Keratinocyte (primary cell): Measurements from ENCODE around the gene IP6K2. TPM values are rescaled to one million over a fixed set of nuclear protein-coding genes. Genes with fewer than 3 reads are reported as not detected.

Experiments used
- DNase-seq: peaks from one replicate; pipeline ENCODE4 v3.0.0-alpha.2; 2011; ENCODE audit warnings: low read depth, missing footprints, low spot score
- FAIRE-seq: peaks from 2 replicates; lab custom pipeline; 2011; peaks lifted over from hg19 to GRCh38; lab: Jason Lieb, UNC
- H2AFZ ChIP-seq: 2 replicates; pipeline ENCODE4 v1.6.0; 2012; ENCODE audit warnings: low read length, control low read depth, inconsistent platforms; ENCODE audit not compliant: control insufficient read depth
- H3K27ac ChIP-seq: 2 replicates; pipeline ENCODE4 v1.5.1; 2011; ENCODE audit warnings: low read length; ENCODE audit not compliant: control insufficient read depth, insufficient read depth
- H3K27me3 ChIP-seq: 3 replicates; pipeline ENCODE4 v1.6.0; 2011; ENCODE audit warnings: low read length; ENCODE audit not compliant: control insufficient read depth, insufficient read depth; ENCODE audit errors: extremely low read depth
- H3K36me3 ChIP-seq, 2 experiments: 2 replicates in 1 of 2; 3 replicates in 1 of 2; pipeline ENCODE4 v1.5.1; 2011; ENCODE audit warnings: low read length in 2 of 2, mild to moderate bottlenecking in 1 of 2; ENCODE audit not compliant: control insufficient read depth in 2 of 2, insufficient read depth in 2 of 2; ENCODE audit errors: extremely low read depth in 1 of 2
- H3K4me1 ChIP-seq: 3 replicates; pipeline ENCODE4 v1.5.1; 2011; ENCODE audit warnings: low read length; ENCODE audit not compliant: control insufficient read depth, insufficient read depth; ENCODE audit errors: extremely low read depth
- H3K4me2 ChIP-seq: 3 replicates; pipeline ENCODE4 v1.6.0; 2011; ENCODE audit warnings: low read depth, low read length; ENCODE audit not compliant: control insufficient read depth, insufficient read depth; ENCODE audit errors: extremely low read depth
- H3K4me3 ChIP-seq, 3 experiments: fragments of 200-600 bp in 1 of 3; sonication (generic) in 1 of 3; 2 replicates in 2 of 3; 3 replicates in 1 of 3; pipeline ENCODE4 v1.5.1; 2011 to 2016; ENCODE audit warnings: low read length in 3 of 3, mild to moderate bottlenecking in 3 of 3, control low read depth in 2 of 3, inconsistent platforms in 1 of 3, low read depth in 1 of 3, mixed read lengths in 1 of 3, mixed run types in 1 of 3, moderate library complexity in 1 of 3; ENCODE audit not compliant: control insufficient read depth in 2 of 3, insufficient read depth in 2 of 3; ENCODE audit errors: extremely low read depth in 1 of 3
- H3K79me2 ChIP-seq: 2 replicates; pipeline ENCODE4 v1.6.0; 2012; ENCODE audit warnings: low read length; ENCODE audit not compliant: control insufficient read depth, insufficient read depth
- H3K9ac ChIP-seq: 3 replicates; pipeline ENCODE4 v1.6.0; 2011; ENCODE audit warnings: low read length; ENCODE audit not compliant: control insufficient read depth, insufficient read depth; ENCODE audit errors: extremely low read depth
- H3K9me1 ChIP-seq: 3 replicates; pipeline ENCODE4 v1.6.0; 2011; ENCODE audit warnings: low read length; ENCODE audit not compliant: control insufficient read depth, insufficient read depth; ENCODE audit errors: extremely low read depth
- H3K9me3 ChIP-seq: 2 replicates; pipeline ENCODE4 v1.5.1; 2012; ENCODE audit warnings: low read depth, low read length; ENCODE audit not compliant: control insufficient read depth
- H4K20me1 ChIP-seq: 3 replicates; pipeline ENCODE4 v1.6.0; 2011; ENCODE audit warnings: low read length; ENCODE audit not compliant: control insufficient read depth, insufficient read depth; ENCODE audit errors: extremely low read depth
- CTCF ChIP-seq, 3 experiments: IDR thresholded peaks in 1 of 3; conservative IDR thresholded peaks in 1 of 3; optimal IDR thresholded peaks in 1 of 3; 2 replicates in 2 of 3; 3 replicates in 1 of 3; pipeline versions ENCODE3 to v1.5.1; 2011; ENCODE audit warnings: low read length in 3 of 3, mild to moderate bottlenecking in 3 of 3, moderate library complexity in 2 of 3, control low read depth in 1 of 3, inconsistent platforms in 1 of 3; ENCODE audit not compliant: insufficient read depth in 2 of 3; ENCODE audit errors: extremely low read depth in 1 of 3
- EZH2 ChIP-seq: IDR thresholded peaks from one replicate; pipeline ENCODE4 v1.6.1; 2012; ENCODE audit warnings: inconsistent platforms, mild to moderate bottlenecking, low read length, moderate library complexity
- dilution Hi-C: fragments of 300-500 bp; cut with MboI; formaldehyde crosslinking; loops from one replicate; pipeline ENCODE4 v1.7.0; 2020; ENCODE audit warnings: low sequenced_read_pairs; ENCODE audit not compliant: extremely low pct_ligation_motif_present
- polyA plus RNA-seq, 5 experiments: library from polyadenylated mRNA; depleted of rRNA in 3 of 5; stranded (reverse) in 3 of 5; stranded (forward) in 1 of 5; unstranded in 1 of 5; fragments of >200 nt; gene quantifications; 1 replicate in 1 of 5; 2 replicates in 3 of 5; 3 replicates in 1 of 5; pipeline versions ENCODE4 v1.2.1 to v1.2.3, GENCODE V29; 2011 to 2012; ENCODE audit warnings: missing spikeins in 2 of 5, low read depth in 1 of 5, low replicate concordance in 1 of 5

Gene IP6K2
- polyA plus RNA-seq, 1 donor (not counting 4 experiments of a cell fraction or from before 2014, with no cell fraction given) = 110 TPM

- Histone ChIP-seq H3K9me1 (peaks cover 10% of the 10 kb centered on the region), H3K9me3 (no peaks in the 10 kb centered on the region), H3K9ac (no peak overlapping the region), H3K4me3 (no peak overlapping the region), H3K4me2 (no peak overlapping the region), H3K27ac (no peak overlapping the region), H3K79me2 (peaks cover 87% of the 10 kb centered on the region), H3K4me1 (peaks cover 27% of the 10 kb centered on the region), H3K36me3 (peaks cover 13 to 30% of the 10 kb centered on the region in 2 experiments), H4K20me1 (peaks cover 35% of the 10 kb centered on the region), H2AFZ (no peak overlapping the region), H3K27me3 (no peaks in the 10 kb centered on the region)
- no peak for DNase-seq
- FAIRE-seq = no peak
- no peak for TF ChIP-seq CTCF (optimal IDR thresholded peaks at IDR 0.05 in 1 of 3, IDR thresholded peaks at IDR 0.05 in 1 of 3, conservative IDR thresholded peaks at IDR 0.05 in 1 of 3; ENCODE audit: extremely low read depth in 1 of 3, insufficient read depth in 2 of 3, low read length in 3 of 3)
- no peak for TF ChIP-seq EZH2
- dilution Hi-C loops = no loop called here
Observed at GRCh38 chr3:48707157-48707556, 9.9 kb downstream of the IP6K2 start.

DNA sequence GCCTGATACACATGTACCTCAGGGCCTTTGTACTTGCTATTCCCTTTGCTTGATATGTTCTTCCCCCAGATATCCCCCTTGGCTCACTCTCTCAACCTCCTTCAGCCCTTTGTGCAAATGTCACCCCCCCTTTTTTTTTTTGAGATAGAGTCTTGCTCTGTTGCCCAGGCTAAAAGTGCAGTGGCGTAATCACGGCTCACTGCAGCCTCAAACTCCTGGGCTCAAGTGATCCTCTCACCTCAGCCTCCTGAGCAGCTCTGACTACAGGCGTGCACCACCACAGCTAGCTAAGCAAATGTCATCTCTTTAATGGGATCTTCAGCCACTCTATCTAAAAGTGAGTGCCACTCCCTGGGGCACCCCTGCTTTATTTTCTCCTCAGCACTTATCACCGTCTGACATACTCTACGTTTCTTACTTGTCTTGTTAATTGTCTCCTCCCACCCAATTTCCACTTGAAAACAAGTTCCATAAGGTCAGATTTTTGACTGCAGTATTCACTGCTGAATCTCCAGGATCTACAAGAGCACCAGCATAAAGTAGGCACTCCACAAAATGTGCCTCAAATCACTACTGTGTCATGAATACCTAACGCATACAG is 14.6 kb downstream of the IP6K2 start:
- peaks cover 7 to 13% of the 10 kb centered on the region in 2 experiments for H3K36me3 ChIP-seq
- H3K4me3 ChIP-seq = no peak overlapping the region
- H3K4me2 ChIP-seq = no peak overlapping the region
- H3K9me1 ChIP-seq = peaks cover 2% of the 10 kb centered on the region
- DNase-seq = no peak
- no peaks in the 10 kb centered on the region for H3K27me3 ChIP-seq
- no peak overlapping the region for H3K9ac ChIP-seq
- H2AFZ ChIP-seq = no peak overlapping the region
- no peaks in the 10 kb centered on the region for H3K9me3 ChIP-seq
- no peak for TF ChIP-seq EZH2
- no peak for TF ChIP-seq CTCF (optimal IDR thresholded peaks at IDR 0.05 in 1 of 3, IDR thresholded peaks at IDR 0.05 in 1 of 3, conservative IDR thresholded peaks at IDR 0.05 in 1 of 3; ENCODE audit: extremely low read depth in 1 of 3, insufficient read depth in 2 of 3, low read length in 3 of 3)
- H3K79me2 ChIP-seq = peaks cover 97% of the 10 kb centered on the region
- dilution Hi-C loops = no loop called here
- H3K4me1 ChIP-seq = no peaks in the 10 kb centered on the region
- FAIRE-seq = no peak
- H3K27ac ChIP-seq = no peak overlapping the region
- peaks cover 30% of the 10 kb centered on the region for H4K20me1 ChIP-seq
